ENCODE results near the gene RNF157.

GRCh38 chr17:76208120-76208519 lies 32.2 kb downstream of the RNF157 start:
- TF ChIP-seq CTCF (IDR thresholded peaks at IDR 0.05; ENCODE audit: low read depth, low read length, poor library complexity, severe bottlenecking) (no peak), EZH2phosphoT487 (IDR thresholded peaks at IDR 0.05; ENCODE audit: borderline replicate concordance, low read length) (no peak)

Measured in DOHH2 (cell line).